Upper lobe of left lung (tissue), 4 donors: ENCODE data around the gene VKORC1L1.

Source experiments
- POLR2A ChIP-seq, 4 donors: fragments of 450-650 bp; IDR thresholded peaks; one replicate each; pipeline ENCODE4 v1.5.1; 2016 to 2017; ENCODE audit warnings: antibody characterized with exemption in 4 of 4, mild to moderate bottlenecking in 2 of 4
- TF ChIP-seq, protein P1 (sequence below), 6 experiments: fragments of 450-650 bp in 4 of 6; fragments of 200-600 bp in 2 of 6; sonication (generic) in 2 of 6; IDR thresholded peaks; one replicate each; pipeline ENCODE4 v1.5.1; 2016 to 2019; ENCODE audit warnings: antibody characterized with exemption in 6 of 6

DNA sequence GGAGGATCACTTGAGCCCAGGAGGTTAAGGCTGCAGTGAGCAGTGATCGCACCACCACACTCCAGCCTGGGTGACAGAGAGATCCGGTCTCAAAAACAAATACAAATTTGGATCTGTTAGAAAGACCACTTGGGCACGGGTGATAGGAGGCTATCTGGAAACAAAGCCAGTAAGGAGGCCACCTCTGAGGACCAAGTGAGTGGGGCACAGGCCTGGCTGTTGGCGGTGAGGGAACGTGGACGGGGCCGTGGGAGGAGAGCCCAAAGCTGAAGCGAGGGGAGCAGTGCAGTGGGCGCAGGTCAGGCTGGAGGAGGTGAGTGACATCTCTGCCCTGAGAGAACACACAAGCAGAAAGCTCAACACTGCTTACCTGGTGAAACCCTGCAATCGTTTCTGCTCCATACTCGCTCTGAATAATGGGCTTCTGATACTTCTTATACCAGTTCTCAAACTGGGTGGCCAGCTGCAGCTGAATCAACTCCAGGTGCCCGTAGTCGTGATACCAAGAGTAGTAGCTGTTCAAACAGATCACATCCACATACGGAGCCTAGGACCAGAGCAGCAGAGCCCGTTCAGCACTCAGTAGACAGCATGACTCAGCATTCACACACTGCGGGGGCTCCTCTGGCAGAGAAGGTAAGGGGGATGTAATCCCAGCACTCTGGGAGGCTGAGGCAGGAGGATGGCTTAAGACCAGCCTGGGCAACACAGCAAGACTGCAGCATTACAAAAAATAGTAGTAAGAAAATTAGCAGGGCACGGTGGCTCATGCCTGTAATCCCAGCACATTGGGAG, 94.7 kb downstream of the VKORC1L1 start:
- TF ChIP-seq, protein P1, sequence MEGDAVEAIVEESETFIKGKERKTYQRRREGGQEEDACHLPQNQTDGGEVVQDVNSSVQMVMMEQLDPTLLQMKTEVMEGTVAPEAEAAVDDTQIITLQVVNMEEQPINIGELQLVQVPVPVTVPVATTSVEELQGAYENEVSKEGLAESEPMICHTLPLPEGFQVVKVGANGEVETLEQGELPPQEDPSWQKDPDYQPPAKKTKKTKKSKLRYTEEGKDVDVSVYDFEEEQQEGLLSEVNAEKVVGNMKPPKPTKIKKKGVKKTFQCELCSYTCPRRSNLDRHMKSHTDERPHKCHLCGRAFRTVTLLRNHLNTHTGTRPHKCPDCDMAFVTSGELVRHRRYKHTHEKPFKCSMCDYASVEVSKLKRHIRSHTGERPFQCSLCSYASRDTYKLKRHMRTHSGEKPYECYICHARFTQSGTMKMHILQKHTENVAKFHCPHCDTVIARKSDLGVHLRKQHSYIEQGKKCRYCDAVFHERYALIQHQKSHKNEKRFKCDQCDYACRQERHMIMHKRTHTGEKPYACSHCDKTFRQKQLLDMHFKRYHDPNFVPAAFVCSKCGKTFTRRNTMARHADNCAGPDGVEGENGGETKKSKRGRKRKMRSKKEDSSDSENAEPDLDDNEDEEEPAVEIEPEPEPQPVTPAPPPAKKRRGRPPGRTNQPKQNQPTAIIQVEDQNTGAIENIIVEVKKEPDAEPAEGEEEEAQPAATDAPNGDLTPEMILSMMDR (IDR thresholded peaks at IDR 0.05) = no peak
- no peak for TF ChIP-seq POLR2A (IDR thresholded peaks at IDR 0.05)
